HG02870 (cell line): Measurements from ENCODE around the gene OR56B1.

ENCODE experiments used
- ATAC-seq: cut with Tn5 transposase; IDR thresholded peaks from one replicate; pipeline ENCODE4 v1.9.1; 2021; ENCODE audit warnings: mild to moderate bottlenecking, moderate library complexity; ENCODE audit not compliant: unreplicated experiment

OR56B1 gene

DNA sequence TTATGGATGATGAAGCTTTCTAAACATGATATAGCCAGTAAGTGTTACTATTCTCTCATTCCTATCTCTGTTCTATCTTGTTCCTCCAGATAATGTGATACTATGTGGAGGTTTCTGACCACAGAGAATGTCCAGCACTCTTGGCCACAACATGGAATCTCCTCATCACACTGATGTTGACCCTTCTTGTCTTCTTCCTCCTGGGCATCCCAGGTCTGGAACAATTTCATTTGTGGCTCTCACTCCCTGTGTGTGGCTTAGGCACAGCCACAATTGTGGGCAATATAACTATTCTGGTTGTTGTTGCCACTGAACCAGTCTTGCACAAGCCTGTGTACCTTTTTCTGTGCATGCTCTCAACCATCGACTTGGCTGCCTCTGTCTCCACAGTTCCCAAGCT lies 9.9 kb upstream of the OR56B1 start:
- no peak for ATAC-seq

DNA sequence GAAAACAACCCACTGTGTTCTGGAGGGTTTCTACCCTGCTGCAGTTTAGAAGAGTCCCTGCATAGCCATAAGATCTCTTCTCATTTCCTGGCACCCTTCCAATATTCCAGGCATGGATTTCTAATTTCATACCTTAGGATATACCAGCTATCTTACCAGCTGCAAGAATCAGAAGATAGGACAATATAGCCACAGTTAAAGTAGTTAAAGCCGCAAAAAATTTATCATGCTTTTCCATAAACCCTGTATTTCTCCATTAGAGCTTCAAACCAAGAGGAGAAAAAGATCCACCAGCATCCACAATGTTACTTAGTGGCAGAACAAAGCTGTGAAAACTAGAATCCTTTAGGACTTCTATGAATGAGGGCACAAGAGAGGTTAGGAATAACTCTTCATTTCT lies 8.6 kb upstream of the OR56B1 start:
- ATAC-seq, result no peak

DNA sequence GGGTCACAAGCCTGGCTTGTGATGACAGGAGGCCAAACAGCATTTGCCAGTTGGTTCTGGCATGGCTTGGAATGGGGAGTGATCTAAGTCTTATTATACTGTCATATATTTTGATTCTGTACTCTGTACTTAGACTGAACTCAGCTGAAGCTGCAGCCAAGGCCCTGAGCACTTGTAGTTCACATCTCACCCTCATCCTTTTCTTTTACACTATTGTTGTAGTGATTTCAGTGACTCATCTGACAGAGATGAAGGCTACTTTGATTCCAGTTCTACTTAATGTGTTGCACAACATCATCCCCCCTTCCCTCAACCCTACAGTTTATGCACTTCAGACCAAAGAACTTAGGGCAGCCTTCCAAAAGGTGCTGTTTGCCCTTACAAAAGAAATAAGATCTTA lies 843 bp downstream of the OR56B1 start:
- no peak for ATAC-seq

DNA sequence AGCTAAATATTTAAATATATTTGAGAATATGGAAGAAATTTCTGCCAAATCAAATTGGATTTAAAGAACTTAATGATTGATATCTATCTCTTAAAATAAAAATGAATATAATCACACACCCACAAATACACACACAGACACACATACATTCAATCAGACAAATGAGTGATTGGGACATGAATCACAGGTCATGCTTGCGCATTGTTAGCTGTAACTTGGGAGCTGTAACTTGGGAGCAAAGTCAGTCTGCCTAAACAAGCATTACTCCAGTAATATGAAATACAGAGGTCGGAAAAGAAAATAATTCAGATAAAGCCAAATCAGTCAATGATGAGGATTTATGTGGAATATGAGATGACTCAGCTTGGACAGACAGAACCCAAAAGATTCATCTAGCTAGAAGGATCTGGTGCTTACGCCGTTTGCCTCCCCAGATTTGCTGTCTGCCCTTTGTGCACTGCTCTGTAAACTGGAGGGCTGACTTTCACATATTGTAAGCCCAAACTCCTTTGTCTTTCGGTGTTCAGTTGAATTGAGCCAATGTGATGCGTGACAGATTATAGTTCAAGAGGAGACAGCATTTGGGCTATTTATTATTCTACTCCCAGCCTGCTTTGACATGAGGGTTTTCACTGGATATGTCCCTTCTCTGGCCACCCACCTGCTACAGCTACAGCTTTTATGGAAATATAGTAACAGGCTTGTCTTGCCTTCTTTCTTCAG lies 1.6 kb downstream of the OR56B1 start:
- ATAC-seq, result no peak

DNA sequence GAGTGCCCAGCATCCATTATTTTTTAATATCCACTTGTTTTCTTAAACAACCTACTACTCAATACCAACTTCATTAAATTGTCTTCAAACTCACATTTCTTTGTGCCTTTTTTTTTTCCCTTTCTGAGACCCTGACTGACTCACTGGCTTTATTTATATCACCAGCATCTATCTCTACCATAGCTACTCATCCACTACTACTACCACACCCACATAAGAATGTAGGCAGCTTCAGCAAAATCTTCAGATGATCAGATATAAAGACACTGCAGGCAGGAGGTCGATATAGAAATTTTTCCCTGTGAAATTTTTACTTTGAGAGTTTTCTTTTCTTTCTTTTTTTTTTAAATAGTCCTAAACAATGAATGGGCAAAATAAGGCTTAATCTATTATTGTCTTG lies 2.2 kb downstream of the OR56B1 start:
- no peak for ATAC-seq

DNA sequence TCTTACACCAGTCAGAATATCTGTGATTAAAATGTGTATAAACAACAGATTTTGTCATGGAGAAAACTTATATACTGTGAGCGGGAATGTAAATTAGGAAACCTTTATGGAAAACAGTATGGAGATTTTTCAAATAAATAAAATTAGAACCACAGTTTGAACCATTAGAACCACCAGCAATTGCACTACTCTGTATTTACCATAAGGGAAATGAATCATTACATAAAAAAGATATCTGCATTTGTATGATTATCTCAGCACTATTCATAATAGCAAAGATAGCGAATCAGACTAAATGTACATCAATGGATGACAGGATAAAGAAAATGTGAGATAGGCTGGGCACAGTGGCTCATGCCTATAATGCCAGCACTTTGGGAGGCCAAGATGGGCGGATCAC lies 10.4 kb downstream of the OR56B1 start:
- ATAC-seq, result no peak

DNA sequence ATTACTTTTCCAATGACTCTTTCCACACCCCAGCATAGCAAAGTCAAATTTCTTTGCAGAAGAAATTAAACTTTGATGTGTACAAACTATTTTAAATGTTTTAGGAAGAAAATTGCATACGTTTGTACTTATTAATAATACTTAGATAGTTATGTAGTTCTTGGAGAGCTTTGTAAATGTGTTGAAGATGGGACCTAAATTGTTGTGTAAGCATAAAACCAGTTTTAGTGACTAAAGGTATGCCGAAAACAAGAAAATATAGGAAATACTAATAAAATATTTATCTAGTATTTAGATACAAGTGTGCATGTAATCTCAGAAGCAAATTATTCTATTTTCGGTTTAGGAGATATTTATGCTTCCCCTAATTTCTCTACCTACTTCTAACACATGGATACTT lies 13.6 kb downstream of the OR56B1 start:
- no peak for ATAC-seq

DNA sequence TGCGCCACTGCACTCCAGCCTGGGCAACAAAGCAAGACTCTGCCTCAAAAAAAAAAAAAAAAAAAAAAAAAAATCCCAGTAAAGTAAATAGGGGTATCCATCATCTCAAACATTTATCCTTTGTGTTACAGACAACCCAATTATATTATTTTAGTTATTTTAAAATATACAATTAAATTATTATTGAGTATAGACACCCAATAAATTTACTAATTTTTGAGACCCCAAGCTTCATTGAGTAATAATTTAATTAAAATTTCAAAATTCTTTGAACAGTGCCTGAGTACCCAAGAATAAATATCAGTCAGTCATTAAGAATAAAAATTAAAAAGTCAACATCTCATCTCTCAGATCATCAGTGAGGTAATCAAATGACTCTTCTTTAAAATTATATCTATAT lies 17.7 kb downstream of the OR56B1 start, which contains the start of gene OR52N4:
Gene OR52N4 (plus strand): TSS at position 301 of the 400 bp plus-strand sequence. CDS start 498 bp downstream, outside the sequence.
- ATAC-seq, result no peak

DNA sequence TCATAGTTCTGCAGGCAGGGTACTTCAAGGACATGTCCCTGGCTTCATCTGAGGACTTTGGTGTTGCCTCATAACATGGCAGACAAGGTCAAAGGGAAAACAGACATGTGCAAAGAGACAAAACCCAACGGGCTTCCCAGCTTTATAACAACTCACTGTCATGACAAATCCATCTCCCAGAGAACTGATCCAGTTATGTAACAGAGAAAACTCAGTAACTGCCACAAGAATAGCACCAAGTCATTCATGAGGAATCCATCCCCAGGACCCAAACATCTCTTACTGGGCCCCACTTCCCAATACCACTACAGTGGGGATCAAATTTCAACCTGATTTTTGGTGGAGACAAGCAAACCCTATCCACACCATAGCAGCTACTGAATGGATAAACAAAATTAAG lies 30.8 kb downstream of the OR56B1 start:
- no peak for ATAC-seq

DNA sequence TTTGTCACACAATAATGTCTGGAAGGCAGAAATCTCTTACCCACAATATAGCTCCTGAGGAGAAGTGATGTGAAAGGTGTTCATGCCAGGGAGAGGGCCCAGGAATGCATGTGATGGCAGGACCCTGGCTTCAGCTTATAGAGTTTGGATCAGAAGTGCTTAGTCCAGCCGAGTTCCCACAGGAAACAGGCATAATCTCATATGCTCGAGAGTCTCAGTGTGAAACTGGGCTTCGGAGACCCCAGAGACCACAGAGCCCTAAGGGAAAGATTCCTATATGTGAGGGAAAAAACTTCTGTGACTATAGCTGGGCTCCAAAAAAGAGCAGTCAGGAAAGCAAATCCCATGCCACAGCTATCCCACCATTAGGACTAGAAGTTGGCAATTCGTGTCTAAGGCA lies 47.0 kb downstream of the OR56B1 start, which contains the start of gene OR52N5:
Gene OR52N5 (minus strand): TSS at position 101 of the 400 bp plus-strand sequence. CDS start 4,721 bp downstream, outside the sequence.
- ATAC-seq, result no peak
